GM23338 (cell line): Measurements from ENCODE around the gene ATP5ME. TPM values are rescaled to one million over a fixed set of nuclear protein-coding genes. Genes with fewer than 3 reads are reported as not detected.

Source experiments
- ATAC-seq: fragments of 200-7000 bp; cut with Tn5 transposase; 3 replicates; pipeline ENCODE4 v1.9.1; 2020
- DNase-seq: peaks from one replicate; pipeline ENCODE4 v3.0.0-alpha.2; 2015; ENCODE audit warnings: low spot score
- H2AFZ ChIP-seq: fragments of 200-600 bp; sonication (generic); 2 replicates; pipeline ENCODE4 v1.8.0; 2016; ENCODE audit warnings: antibody characterized with exemption, mild to moderate bottlenecking, moderate library complexity
- H3F3A ChIP-seq: fragments of 200-600 bp; sonication (generic); replicated peaks from 2 replicates; pipeline ENCODE4 v1.8.0; 2017; ENCODE audit warnings: antibody characterized with exemption, mixed run types, low read depth
- H3K27ac ChIP-seq: fragments of 200-600 bp; sonication (generic); 2 replicates; pipeline ENCODE4 v1.6.1; 2016; ENCODE audit warnings: low read depth
- H3K27me3 ChIP-seq: fragments of 200-600 bp; sonication (generic); 2 replicates; pipeline ENCODE4 v1.8.0; 2016; ENCODE audit warnings: mild to moderate bottlenecking, mixed run types, moderate library complexity; ENCODE audit not compliant: insufficient read depth
- H3K36me3 ChIP-seq: fragments of 200-600 bp; sonication (generic); 2 replicates; pipeline ENCODE4 v1.8.0; 2016; ENCODE audit warnings: mild to moderate bottlenecking; ENCODE audit not compliant: insufficient read depth
- H3K4me1 ChIP-seq: fragments of 200-600 bp; sonication (generic); 2 replicates; pipeline ENCODE4 v1.8.0; 2016; ENCODE audit warnings: mild to moderate bottlenecking, moderate library complexity; ENCODE audit not compliant: insufficient read depth
- H3K4me2 ChIP-seq: fragments of 200-600 bp; sonication (generic); 2 replicates; pipeline ENCODE4 v1.7.1; 2017; ENCODE audit warnings: mixed run types
- H3K4me3 ChIP-seq: fragments of 200-600 bp; sonication (generic); 2 replicates; pipeline ENCODE4 v1.6.1; 2016; ENCODE audit warnings: mixed run types
- H3K79me2 ChIP-seq: fragments of 200-600 bp; sonication (generic); replicated peaks from 2 replicates; pipeline ENCODE4 v1.8.0; 2017; ENCODE audit warnings: mild to moderate bottlenecking; ENCODE audit not compliant: insufficient read depth
- H3K9me2 ChIP-seq: fragments of 200-600 bp; sonication (generic); 2 replicates; pipeline ENCODE4 v1.8.0; 2017; ENCODE audit not compliant: insufficient read depth
- H4K20me1 ChIP-seq: fragments of 200-600 bp; sonication (generic); replicated peaks from 2 replicates; pipeline ENCODE4 v1.8.0; 2017; ENCODE audit warnings: mild to moderate bottlenecking; ENCODE audit not compliant: insufficient read depth
- H3K27ac Mint-ChIP-seq: 2 replicates; pipeline ENCODE4 v1.8.0; 2020; ENCODE audit warnings: inconsistent platforms, mild to moderate bottlenecking, moderate library complexity, mixed read lengths
- H3K27me3 Mint-ChIP-seq: 3 replicates; pipeline ENCODE4 v1.8.0; 2022; ENCODE audit warnings: low read depth, mild to moderate bottlenecking, moderate library complexity, mixed read lengths, inconsistent platforms; ENCODE audit not compliant: insufficient read depth, poor library complexity
- H3K36me3 Mint-ChIP-seq: 3 replicates; pipeline ENCODE4 v1.8.0; 2021; ENCODE audit warnings: low read depth, mild to moderate bottlenecking, inconsistent platforms, moderate library complexity, mixed read lengths
- H3K4me1 Mint-ChIP-seq: 3 replicates; pipeline ENCODE4 v1.8.0; 2020; ENCODE audit warnings: mild to moderate bottlenecking, inconsistent platforms, mixed read lengths
- H3K4me3 Mint-ChIP-seq: 3 replicates; pipeline ENCODE4 v1.8.0; 2021; ENCODE audit warnings: moderate library complexity, mild to moderate bottlenecking, inconsistent platforms, mixed read lengths
- H3K9me3 Mint-ChIP-seq: 3 replicates; pipeline ENCODE4 v1.8.0; 2020; ENCODE audit warnings: moderate library complexity, mild to moderate bottlenecking, inconsistent platforms, mixed read lengths
- CREB1 ChIP-seq: fragments of 250-450 bp; sonication (Bioruptor Pico); IDR thresholded peaks from 2 replicates; pipeline ENCODE4 v1.5.0; 2020; ENCODE audit warnings: low read depth, mild to moderate bottlenecking, moderate library complexity
- ETS1 ChIP-seq: IDR thresholded peaks from 2 replicates; pipeline ENCODE4 v1.6.1; 2016; ENCODE audit warnings: antibody characterized with exemption
- EZH2 ChIP-seq: fragments of 200-600 bp; sonication (generic); IDR thresholded peaks from one replicate; pipeline ENCODE4 v1.8.0; 2017; ENCODE audit warnings: antibody characterized with exemption, mild to moderate bottlenecking, low read depth; ENCODE audit not compliant: unreplicated experiment
- EZH2phosphoT487 ChIP-seq: fragments of 200-600 bp; sonication (generic); IDR thresholded peaks from one replicate; pipeline ENCODE4 v1.8.1; 2018; ENCODE audit warnings: antibody characterized with exemption; ENCODE audit not compliant: unreplicated experiment
- JUNB ChIP-seq: IDR thresholded peaks from one replicate; pipeline ENCODE4 v1.6.1; 2016; ENCODE audit warnings: antibody characterized with exemption; ENCODE audit not compliant: unreplicated experiment
- STAT1 ChIP-seq: IDR thresholded peaks from one replicate; pipeline ENCODE4 v1.6.1; 2016; ENCODE audit warnings: antibody characterized with exemption; ENCODE audit not compliant: unreplicated experiment
- ZNF114 ChIP-seq: fragments of 250-450 bp; sonication (Bioruptor Pico); IDR thresholded peaks from 2 replicates; pipeline ENCODE4 v1.5.0; 2020; ENCODE audit warnings: mild to moderate bottlenecking, moderate library complexity
- ZNF331 ChIP-seq: fragments of 250-450 bp; sonication (Bioruptor Pico); IDR thresholded peaks from 2 replicates; pipeline ENCODE4 v1.5.0; 2020; ENCODE audit warnings: low read depth, mild to moderate bottlenecking, moderate library complexity
- polyA plus RNA-seq: library from polyadenylated mRNA; unstranded; fragments of >200 nt; fragmentation: Nextera tagmentation; extraction: Ambion mirVana; gene quantifications from 2 replicates; pipeline ENCODE4 v1.2.1, GENCODE V29; 2016
- total RNA-seq: library from RNA; depleted of rRNA; stranded (reverse); fragments of >200 nt; shearing (Covaris generic); gene quantifications from 2 replicates; pipeline ENCODE4 v1.2.3, GENCODE V29; 2014
- TF ChIP-seq, protein P1 (sequence below): IDR thresholded peaks from one replicate; pipeline ENCODE4 v1.6.1; 2018; ENCODE audit warnings: antibody characterized with exemption; ENCODE audit not compliant: unreplicated experiment
- TF ChIP-seq, protein P2 (sequence below): fragments of 250-450 bp; sonication (Bioruptor Pico); IDR thresholded peaks from 2 replicates; pipeline ENCODE4 v1.5.0; 2020; ENCODE audit warnings: mild to moderate bottlenecking, moderate library complexity

Gene ATP5ME
- total and polyA plus RNA-seq, 2 experiments from 2014 or later, result 60.5 to 2,021 TPM

- TF ChIP-seq ZNF114 (no peak), ZNF331 (CRISPR knock-in tag) (no peak)
Measured at GRCh38 chr4:660401-660800, 13.7 kb downstream of the ATP5ME start (continued).

DNA sequence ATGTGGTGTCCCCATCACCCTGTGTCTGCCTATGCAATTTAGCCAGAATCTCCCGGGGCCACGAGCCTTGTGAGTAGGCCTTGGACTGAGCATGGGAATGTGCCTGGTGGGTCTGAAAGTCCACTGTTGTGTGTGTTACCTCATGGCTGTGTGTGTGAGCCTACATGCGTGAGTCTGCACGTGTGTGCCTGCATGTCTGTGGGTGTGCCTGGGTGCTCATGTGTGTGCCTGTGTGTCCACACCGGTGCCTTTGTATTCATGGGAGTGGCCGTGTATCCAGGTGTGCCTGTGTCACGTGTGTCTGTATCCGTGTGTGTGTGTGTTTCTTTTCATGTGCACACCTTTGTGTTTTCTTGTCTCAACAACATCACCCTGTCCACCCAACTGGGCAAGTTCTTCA lies 14.2 kb downstream of the ATP5ME start:
- Mint-ChIP-seq H3K36me3 (peaks cover 12% of the 10 kb centered on the region), H3K27me3 (peaks cover 9% of the 10 kb centered on the region), H3K9me3 (no peaks in the 10 kb centered on the region; the same call in 2 of the 3 replicates), H3K27ac (no peak overlapping the region), H3K4me3 (no peak overlapping the region; the same call in 2 of the 3 replicates), H3K4me1 (no peaks in the 10 kb centered on the region; the same call in 1 of the 3 replicates)
- ATAC-seq (no peak), DNase-seq (no peak)
- H3K36me3 ChIP-seq, result no peaks in the 10 kb centered on the region
- no peaks in the 10 kb centered on the region for H3K9me2 ChIP-seq
- no peak overlapping the region for H3K27ac ChIP-seq
- no peaks in the 10 kb centered on the region for H3K27me3 ChIP-seq
- no peaks in the 10 kb centered on the region; the same call in 1 of the 2 replicates for H4K20me1 ChIP-seq
- no peak overlapping the region for H2AFZ ChIP-seq
- no peaks in the 10 kb centered on the region for H3K79me2 ChIP-seq
- H3K4me3 ChIP-seq, result no peak overlapping the region
- H3K4me2 ChIP-seq, result no peak overlapping the region
- 0 out of 2 replicates have a peak, but pooled peaks cover 2% of the 10 kb centered on the region for H3F3A ChIP-seq
- TF ChIP-seq EZH2, result no peak
- TF ChIP-seq EZH2phosphoT487, result no peak
- TF ChIP-seq STAT1, result no peak
- TF ChIP-seq CREB1 (CRISPR knock-in tag), result no peak
- TF ChIP-seq, protein P1, sequence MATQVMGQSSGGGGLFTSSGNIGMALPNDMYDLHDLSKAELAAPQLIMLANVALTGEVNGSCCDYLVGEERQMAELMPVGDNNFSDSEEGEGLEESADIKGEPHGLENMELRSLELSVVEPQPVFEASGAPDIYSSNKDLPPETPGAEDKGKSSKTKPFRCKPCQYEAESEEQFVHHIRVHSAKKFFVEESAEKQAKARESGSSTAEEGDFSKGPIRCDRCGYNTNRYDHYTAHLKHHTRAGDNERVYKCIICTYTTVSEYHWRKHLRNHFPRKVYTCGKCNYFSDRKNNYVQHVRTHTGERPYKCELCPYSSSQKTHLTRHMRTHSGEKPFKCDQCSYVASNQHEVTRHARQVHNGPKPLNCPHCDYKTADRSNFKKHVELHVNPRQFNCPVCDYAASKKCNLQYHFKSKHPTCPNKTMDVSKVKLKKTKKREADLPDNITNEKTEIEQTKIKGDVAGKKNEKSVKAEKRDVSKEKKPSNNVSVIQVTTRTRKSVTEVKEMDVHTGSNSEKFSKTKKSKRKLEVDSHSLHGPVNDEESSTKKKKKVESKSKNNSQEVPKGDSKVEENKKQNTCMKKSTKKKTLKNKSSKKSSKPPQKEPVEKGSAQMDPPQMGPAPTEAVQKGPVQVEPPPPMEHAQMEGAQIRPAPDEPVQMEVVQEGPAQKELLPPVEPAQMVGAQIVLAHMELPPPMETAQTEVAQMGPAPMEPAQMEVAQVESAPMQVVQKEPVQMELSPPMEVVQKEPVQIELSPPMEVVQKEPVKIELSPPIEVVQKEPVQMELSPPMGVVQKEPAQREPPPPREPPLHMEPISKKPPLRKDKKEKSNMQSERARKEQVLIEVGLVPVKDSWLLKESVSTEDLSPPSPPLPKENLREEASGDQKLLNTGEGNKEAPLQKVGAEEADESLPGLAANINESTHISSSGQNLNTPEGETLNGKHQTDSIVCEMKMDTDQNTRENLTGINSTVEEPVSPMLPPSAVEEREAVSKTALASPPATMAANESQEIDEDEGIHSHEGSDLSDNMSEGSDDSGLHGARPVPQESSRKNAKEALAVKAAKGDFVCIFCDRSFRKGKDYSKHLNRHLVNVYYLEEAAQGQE, result no peak
- TF ChIP-seq, protein P2, sequence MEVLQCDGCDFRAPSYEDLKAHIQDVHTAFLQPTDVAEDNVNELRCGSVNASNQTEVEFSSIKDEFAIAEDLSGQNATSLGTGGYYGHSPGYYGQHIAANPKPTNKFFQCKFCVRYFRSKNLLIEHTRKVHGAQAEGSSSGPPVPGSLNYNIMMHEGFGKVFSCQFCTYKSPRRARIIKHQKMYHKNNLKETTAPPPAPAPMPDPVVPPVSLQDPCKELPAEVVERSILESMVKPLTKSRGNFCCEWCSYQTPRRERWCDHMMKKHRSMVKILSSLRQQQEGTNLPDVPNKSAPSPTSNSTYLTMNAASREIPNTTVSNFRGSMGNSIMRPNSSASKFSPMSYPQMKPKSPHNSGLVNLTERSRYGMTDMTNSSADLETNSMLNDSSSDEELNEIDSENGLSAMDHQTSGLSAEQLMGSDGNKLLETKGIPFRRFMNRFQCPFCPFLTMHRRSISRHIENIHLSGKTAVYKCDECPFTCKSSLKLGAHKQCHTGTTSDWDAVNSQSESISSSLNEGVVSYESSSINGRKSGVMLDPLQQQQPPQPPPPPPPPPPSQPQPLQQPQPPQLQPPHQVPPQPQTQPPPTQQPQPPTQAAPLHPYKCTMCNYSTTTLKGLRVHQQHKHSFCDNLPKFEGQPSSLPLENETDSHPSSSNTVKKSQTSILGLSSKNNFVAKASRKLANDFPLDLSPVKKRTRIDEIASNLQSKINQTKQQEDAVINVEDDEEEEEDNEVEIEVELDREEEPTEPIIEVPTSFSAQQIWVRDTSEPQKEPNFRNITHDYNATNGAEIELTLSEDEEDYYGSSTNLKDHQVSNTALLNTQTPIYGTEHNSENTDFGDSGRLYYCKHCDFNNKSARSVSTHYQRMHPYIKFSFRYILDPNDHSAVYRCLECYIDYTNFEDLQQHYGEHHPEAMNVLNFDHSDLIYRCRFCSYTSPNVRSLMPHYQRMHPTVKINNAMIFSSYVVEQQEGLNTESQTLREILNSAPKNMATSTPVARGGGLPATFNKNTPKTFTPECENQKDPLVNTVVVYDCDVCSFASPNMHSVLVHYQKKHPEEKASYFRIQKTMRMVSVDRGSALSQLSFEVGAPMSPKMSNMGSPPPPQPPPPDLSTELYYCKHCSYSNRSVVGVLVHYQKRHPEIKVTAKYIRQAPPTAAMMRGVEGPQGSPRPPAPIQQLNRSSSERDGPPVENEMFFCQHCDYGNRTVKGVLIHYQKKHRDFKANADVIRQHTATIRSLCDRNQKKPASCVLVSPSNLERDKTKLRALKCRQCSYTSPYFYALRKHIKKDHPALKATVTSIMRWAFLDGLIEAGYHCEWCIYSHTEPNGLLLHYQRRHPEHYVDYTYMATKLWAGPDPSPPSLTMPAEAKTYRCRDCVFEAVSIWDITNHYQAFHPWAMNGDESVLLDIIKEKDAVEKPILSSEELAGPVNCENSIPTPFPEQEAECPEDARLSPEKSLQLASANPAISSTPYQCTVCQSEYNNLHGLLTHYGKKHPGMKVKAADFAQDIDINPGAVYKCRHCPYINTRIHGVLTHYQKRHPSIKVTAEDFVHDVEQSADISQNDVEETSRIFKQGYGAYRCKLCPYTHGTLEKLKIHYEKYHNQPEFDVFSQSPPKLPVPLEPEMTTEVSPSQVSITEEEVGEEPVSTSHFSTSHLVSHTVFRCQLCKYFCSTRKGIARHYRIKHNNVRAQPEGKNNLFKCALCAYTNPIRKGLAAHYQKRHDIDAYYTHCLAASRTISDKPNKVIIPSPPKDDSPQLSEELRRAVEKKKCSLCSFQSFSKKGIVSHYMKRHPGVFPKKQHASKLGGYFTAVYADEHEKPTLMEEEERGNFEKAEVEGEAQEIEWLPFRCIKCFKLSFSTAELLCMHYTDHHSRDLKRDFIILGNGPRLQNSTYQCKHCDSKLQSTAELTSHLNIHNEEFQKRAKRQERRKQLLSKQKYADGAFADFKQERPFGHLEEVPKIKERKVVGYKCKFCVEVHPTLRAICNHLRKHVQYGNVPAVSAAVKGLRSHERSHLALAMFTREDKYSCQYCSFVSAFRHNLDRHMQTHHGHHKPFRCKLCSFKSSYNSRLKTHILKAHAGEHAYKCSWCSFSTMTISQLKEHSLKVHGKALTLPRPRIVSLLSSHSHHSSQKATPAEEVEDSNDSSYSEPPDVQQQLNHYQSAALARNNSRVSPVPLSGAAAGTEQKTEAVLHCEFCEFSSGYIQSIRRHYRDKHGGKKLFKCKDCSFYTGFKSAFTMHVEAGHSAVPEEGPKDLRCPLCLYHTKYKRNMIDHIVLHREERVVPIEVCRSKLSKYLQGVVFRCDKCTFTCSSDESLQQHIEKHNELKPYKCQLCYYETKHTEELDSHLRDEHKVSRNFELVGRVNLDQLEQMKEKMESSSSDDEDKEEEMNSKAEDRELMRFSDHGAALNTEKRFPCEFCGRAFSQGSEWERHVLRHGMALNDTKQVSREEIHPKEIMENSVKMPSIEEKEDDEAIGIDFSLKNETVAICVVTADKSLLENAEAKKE, result no peak
- no peak for TF ChIP-seq ETS1
- TF ChIP-seq ZNF114, result no peak
- no peak for TF ChIP-seq JUNB
- no peak for TF ChIP-seq ZNF331 (CRISPR knock-in tag)
- no peaks in the 10 kb centered on the region for H3K4me1 ChIP-seq
